Measurements from ENCODE around the gene BRSK2. TPM values are rescaled to one million over a fixed set of nuclear protein-coding genes. Genes with fewer than 3 reads are reported as not detected.
A peak's percentile ranks its signal among the peaks of the same experiment; 100 is the strongest.

The BRSK2 gene
- total and polyA plus RNA-seq, 2 of the 4 experiments (the other 2 are of a cell fraction), result 0.18 to 0.62 TPM

DNA sequence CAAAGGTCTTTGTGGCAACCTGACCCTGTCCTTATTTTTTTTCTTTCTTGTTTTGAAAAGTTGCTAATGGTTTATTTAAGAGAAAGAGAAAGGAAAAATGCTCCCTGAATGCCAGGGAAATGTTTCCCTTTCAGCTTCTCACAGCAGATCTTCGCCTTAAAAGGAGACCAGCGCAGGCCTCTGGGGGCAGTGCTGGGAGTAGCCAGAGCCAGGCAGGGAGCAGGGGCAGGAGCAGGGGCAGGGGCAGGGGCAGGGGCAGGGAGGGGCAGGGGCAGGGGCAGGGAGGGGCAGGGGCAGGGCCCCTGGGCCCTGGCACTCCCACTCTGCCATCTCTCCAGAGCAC is 91.7 kb downstream of the BRSK2 start (continued):
- TF ChIP-seq CHD1 (IDR thresholded peaks at IDR 0.05; ENCODE audit: low read depth, low read length) (no peak), BHLHE40 (IDR thresholded peaks at IDR 0.05; ENCODE audit: low read depth, low read length) (no peak), ELK1 (IDR thresholded peaks at IDR 0.05; ENCODE audit: borderline replicate concordance, low read depth, low read length) (no peak)

DNA sequence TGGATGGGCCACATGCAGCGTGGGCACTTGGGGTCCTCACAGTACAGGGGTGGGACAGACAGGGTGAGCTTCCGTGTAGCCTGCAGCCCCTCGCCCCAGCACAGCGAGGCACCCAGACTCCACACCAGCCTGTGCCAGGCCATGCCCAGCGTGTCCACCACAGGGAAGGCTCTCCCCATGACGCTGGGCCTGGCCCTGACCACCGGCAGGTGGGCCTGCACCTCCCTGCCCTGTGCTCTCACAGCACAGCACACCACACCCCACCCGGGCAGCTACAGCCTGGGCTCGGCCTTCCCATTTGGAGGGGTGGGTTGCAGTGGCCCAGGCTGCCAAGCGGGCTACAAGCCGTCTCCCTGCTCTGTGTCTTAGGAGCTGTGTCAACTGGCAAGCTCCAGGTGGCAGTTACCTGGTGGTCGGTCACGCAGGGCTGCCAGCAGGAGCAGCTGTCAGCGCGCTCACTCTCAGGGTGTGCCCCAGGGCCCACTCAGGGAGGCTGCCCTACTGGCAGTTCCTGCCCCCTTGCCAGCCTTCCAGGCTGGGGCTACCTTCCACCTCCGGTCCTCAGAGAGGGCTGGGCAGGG is 92.2 kb downstream of the BRSK2 start:
- 100% methylated on average over 1 of the region's 16 CpGs; no CpG with 5 or more reads in 1 of the 2 experiments for WGBS, 2 experiments (ENCODE audit: extremely low coverage in 2 of 2, insufficient read length in 1 of 2)
- intact Hi-C loops (cut with micrococcal nuclease), result no loop called here
- no TSS peak for BruUV-seq (replicated peaks)

More for the DNA sequence above, 92.2 kb downstream of the BRSK2 start:
- ATAC-seq (ENCODE audit: low read depth) (no peak), DNase-seq (no peak)
- H3K79me1 ChIP-seq (ENCODE audit: low read depth in 1 of 2, low read length in 2 of 2), result peaks cover 9 to 40% of the 10 kb centered on the region in 2 experiments; a peak in 3 of 4 replicates
- H2BK120ac ChIP-seq (ENCODE audit: low read depth, low read length), result no peak overlapping the region
- peak overlapping the region; percentile 36; the same call in 1 of the 2 replicates for H4K5ac ChIP-seq (ENCODE audit: low read depth, low read length)
- peaks cover 62% of the 10 kb centered on the region for H4K20me1 ChIP-seq (ENCODE audit: insufficient read depth, low read length)
- in situ Hi-C loops (cut with MboI; ENCODE audit: low sequenced_read_pairs) (no loop called here), dilution Hi-C loops (cut with HindIII; ENCODE audit: low sequenced_read_pairs, unreplicated experiment) (no loop called here)
- no peak overlapping the region for H4K91ac ChIP-seq (ENCODE audit: insufficient read depth, low read depth, low read length)
- no peak overlapping the region for H3K14ac ChIP-seq (replicated peaks; ENCODE audit: low read depth, low read length)
- H3K27me3 ChIP-seq (ENCODE audit: control insufficient read depth, insufficient read depth, low read length), result no peaks in the 10 kb centered on the region
- H3K18ac ChIP-seq (ENCODE audit: low read depth, low read length), result no peak overlapping the region; the same call in 1 of the 2 replicates
- no peak overlapping the region for H3K9ac ChIP-seq (ENCODE audit: low read depth, low read length)
- H2BK20ac ChIP-seq (ENCODE audit: low read depth, low read length), result no peak overlapping the region
- no peak overlapping the region for H2BK15ac ChIP-seq (ENCODE audit: low read depth, low read length)
- H2AK5ac ChIP-seq (ENCODE audit: low read depth, low read length), result no peak overlapping the region
- H3K4ac ChIP-seq (ENCODE audit: low read depth, low read length), result no peak overlapping the region
- H3K23ac ChIP-seq (ENCODE audit: low read depth, low read length), result no peak overlapping the region
- H2AK9ac ChIP-seq (replicated peaks; ENCODE audit: low read depth, low read length, poor library complexity), result no peak overlapping the region
- TF ChIP-seq BHLHE40 (IDR thresholded peaks at IDR 0.05; ENCODE audit: low read depth, low read length) (no peak), NFE2L2 (IDR thresholded peaks at IDR 0.05; ENCODE audit: low read depth, low read length) (no peak), SMC3 (IDR thresholded peaks at IDR 0.05; ENCODE audit: low read depth, low read length) (no peak), CHD1 (IDR thresholded peaks at IDR 0.05; ENCODE audit: low read depth, low read length) (no peak), CEBPB (IDR thresholded peaks at IDR 0.05; ENCODE audit: low read depth, low read length) (no peak), USF2 (IDR thresholded peaks at IDR 0.05; ENCODE audit: low read depth, low read length) (no peak), CTCF (conservative IDR thresholded peaks at IDR 0.05; ENCODE audit: low read depth, low read length) (no peak), MAZ (IDR thresholded peaks at IDR 0.05; ENCODE audit: borderline replicate concordance, low read depth, low read length) (no peak)
- no peak overlapping the region for H2AFZ ChIP-seq (replicated peaks; ENCODE audit: low read length, poor library complexity)
- no peak overlapping the region for H3K4me3 ChIP-seq (ENCODE audit: insufficient read depth, low read depth, low read length)
- H3K4me1 ChIP-seq (ENCODE audit: control insufficient read depth, insufficient read depth, low read length), result peaks cover 4% of the 10 kb centered on the region; the same call in 1 of the 2 replicates
- no peak overlapping the region for H3K56ac ChIP-seq (ENCODE audit: extremely low read depth, insufficient read depth, low read length)
- POLR2A ChIA-PET (ENCODE audit: unreplicated experiment), result no interaction called here
- peaks cover 24% of the 10 kb centered on the region for H3K36me3 ChIP-seq (ENCODE audit: control insufficient read depth, insufficient read depth, low read length)
- CTCF ChIA-PET, result no interaction called here
- H3K4me2 ChIP-seq (ENCODE audit: low read depth, low read length), result no peak overlapping the region
- no peak overlapping the region for H4K8ac ChIP-seq (ENCODE audit: low read depth in 2 of 2, low read length in 2 of 2)
- peak overlapping the region; percentile 47; the same call in 1 of the 2 replicates for H3K27ac ChIP-seq (ENCODE audit: insufficient read depth, low read length)
- H3K9me3 ChIP-seq (ENCODE audit: control insufficient read depth, insufficient read depth, low read length), result no peaks in the 10 kb centered on the region
- peaks cover 3% of the 10 kb centered on the region; the same call in 1 of the 2 replicates for H3K9me1 ChIP-seq (ENCODE audit: insufficient read depth, low read length)
- no peak overlapping the region for H2BK5ac ChIP-seq (ENCODE audit: low read depth, low read length, poor library complexity, severe bottlenecking)

Measured in IMR-90 (cell line).